Measurements from ENCODE around the gene VEGFB.

Gene VEGFB

GRCh38 chr11:64284048-64284961 lies 49.9 kb downstream of the VEGFB start, which contains the start of gene BAD:
TSS of gene BAD (minus strand) at chr11:64284665. CDS start at chr11:64284368, 297 bp downstream.
- H3K4me1 ChIP-seq (ENCODE audit: insufficient read depth, poor library complexity, severe bottlenecking) = no peaks in the 10 kb centered on the region
- TF ChIP-seq CTCF (IDR thresholded peaks at IDR 0.05; ENCODE audit: poor library complexity, severe bottlenecking) = no peak
- ATAC-seq (ENCODE audit: low read depth) = peak; percentile 89
- peak within 1 kb of the TSS; percentile 88 for H3K27ac ChIP-seq (ENCODE audit: poor library complexity, severe bottlenecking)
- no peaks in the 10 kb centered on the region for H3K27me3 ChIP-seq (ENCODE audit: insufficient read depth, poor library complexity, severe bottlenecking)
- peaks cover 25% of the 10 kb centered on the region for H3K36me3 ChIP-seq (ENCODE audit: low read depth)
- H3K4me3 ChIP-seq (ENCODE audit: severe bottlenecking) = peak within 1 kb of the TSS; percentile 65
- peak; percentile 94 for DNase-seq (ENCODE audit: low spot score)
- H3K9me3 ChIP-seq (ENCODE audit: severe bottlenecking) = no peaks in the 10 kb centered on the region

- no peak for TF ChIP-seq CTCF (IDR thresholded peaks at IDR 0.05; ENCODE audit: poor library complexity, severe bottlenecking)
- ATAC-seq (ENCODE audit: low read depth) = peak; percentile 33
- H3K4me3 ChIP-seq (ENCODE audit: severe bottlenecking) = peak within 1 kb of the TSS; percentile 65
- H3K27me3 ChIP-seq (ENCODE audit: insufficient read depth, poor library complexity, severe bottlenecking) = no peaks in the 10 kb centered on the region
- H3K36me3 ChIP-seq (ENCODE audit: low read depth) = peaks cover 25% of the 10 kb centered on the region
- H3K27ac ChIP-seq (ENCODE audit: poor library complexity, severe bottlenecking) = peak within 1 kb of the TSS; percentile 88
- no peaks in the 10 kb centered on the region for H3K9me3 ChIP-seq (ENCODE audit: severe bottlenecking)
- no peaks in the 10 kb centered on the region for H3K4me1 ChIP-seq (ENCODE audit: insufficient read depth, poor library complexity, severe bottlenecking)
- DNase-seq (ENCODE audit: low spot score) = peak; percentile 78
Observed at GRCh38 chr11:64284962-64285884, 50.8 kb downstream of the VEGFB start, which contains the start of gene GPR137. TSS of gene GPR137 (plus strand) at chr11:64285848. CDS start at chr11:64286525, 677 bp downstream.

GRCh38 chr11:64285885-64286800 lies 51.8 kb downstream of the VEGFB start:
- H3K4me3 ChIP-seq (ENCODE audit: severe bottlenecking) = peak overlapping the region; percentile 65
- peak overlapping the region; percentile 88 for H3K27ac ChIP-seq (ENCODE audit: poor library complexity, severe bottlenecking)
- no peaks in the 10 kb centered on the region for H3K9me3 ChIP-seq (ENCODE audit: severe bottlenecking)
- H3K36me3 ChIP-seq (ENCODE audit: low read depth) = peaks cover 20% of the 10 kb centered on the region
- H3K27me3 ChIP-seq (ENCODE audit: insufficient read depth, poor library complexity, severe bottlenecking) = peaks cover 5% of the 10 kb centered on the region
- H3K4me1 ChIP-seq (ENCODE audit: insufficient read depth, poor library complexity, severe bottlenecking) = no peaks in the 10 kb centered on the region
- DNase-seq (ENCODE audit: low spot score) = no peak
- TF ChIP-seq CTCF (IDR thresholded peaks at IDR 0.05; ENCODE audit: poor library complexity, severe bottlenecking) = peak; percentile 4
- ATAC-seq (ENCODE audit: low read depth) = peak; percentile 11; the same call in 1 of the 3 replicates

- no peaks in the 10 kb centered on the region for H3K4me1 ChIP-seq (ENCODE audit: insufficient read depth, poor library complexity, severe bottlenecking)
- H3K9me3 ChIP-seq (ENCODE audit: severe bottlenecking) = no peaks in the 10 kb centered on the region
- no peak overlapping the region for H3K4me3 ChIP-seq (ENCODE audit: severe bottlenecking)
- peaks cover 14% of the 10 kb centered on the region for H3K36me3 ChIP-seq (ENCODE audit: low read depth)
- peaks cover 9% of the 10 kb centered on the region for H3K27me3 ChIP-seq (ENCODE audit: insufficient read depth, poor library complexity, severe bottlenecking)
- no peak for TF ChIP-seq CTCF (IDR thresholded peaks at IDR 0.05; ENCODE audit: poor library complexity, severe bottlenecking)
- H3K27ac ChIP-seq (ENCODE audit: poor library complexity, severe bottlenecking) = no peak overlapping the region
- DNase-seq (ENCODE audit: low spot score) (no peak), ATAC-seq (ENCODE audit: low read depth) (no peak)
Observed at GRCh38 chr11:64286801-64287159, 52.4 kb downstream of the VEGFB start.

All from RWPE2 (cell line).